ENCODE measurements around the gene SMYD1. TPM values are rescaled to one million over a fixed set of nuclear protein-coding genes. Genes with fewer than 3 reads are reported as not detected.

Gene SMYD1
- total and polyA plus RNA-seq, 2 donors (not counting 3 experiments of a cell fraction or from before 2014, with no cell fraction given) = not detected

GRCh38 chr2:88137833-88138232 is 70.2 kb downstream of the SMYD1 start:
- H3K27ac ChIP-seq (ENCODE audit: insufficient read depth, low read depth, low read length) = no peak overlapping the region
- H3K36me3 ChIP-seq (ENCODE audit: control insufficient read depth in 2 of 2, extremely low read depth in 1 of 2, insufficient read depth in 2 of 2, low read length in 2 of 2) = no peaks in the 10 kb centered on the region
- H3K9ac ChIP-seq (replicated peaks; ENCODE audit: extremely low read depth, insufficient read depth, low read length) = no peak overlapping the region
- POLR2A ChIA-PET = no interaction called here
- no peak overlapping the region for H3K4me2 ChIP-seq (ENCODE audit: insufficient read depth, low read length)
- FAIRE-seq (no peak), DNase-seq (ENCODE audit: low read depth, low spot score) (no peak)
- intact Hi-C loops (cut with micrococcal nuclease) = no loop called here
- dilution Hi-C loops (cut with MboI; ENCODE audit: extremely low pct_ligation_motif_present, low sequenced_read_pairs) = no loop called here
- no peaks in the 10 kb centered on the region for H3K9me3 ChIP-seq (replicated peaks; ENCODE audit: control insufficient read depth, insufficient read depth, low read length)
- no peak overlapping the region for H2AFZ ChIP-seq (ENCODE audit: low read depth, low read length)
- CTCF ChIA-PET = interaction anchor here (1.2 kb wide), 1 partner anchor 22 kb away, joined by 3 read pairs; no protein-coding TSS in a partner anchor
- H3K4me1 ChIP-seq (ENCODE audit: control insufficient read depth, extremely low read depth, insufficient read depth, low read length) = no peaks in the 10 kb centered on the region
- H3K4me3 ChIP-seq (replicated peaks in 1 of 3; ENCODE audit: insufficient read depth in 1 of 3, low read depth in 1 of 3, low read length in 3 of 3) = no peak overlapping the region
- H3K79me2 ChIP-seq (ENCODE audit: control insufficient read depth, insufficient read depth, low read length) = no peaks in the 10 kb centered on the region
- H3K27me3 ChIP-seq (ENCODE audit: control insufficient read depth in 2 of 2, insufficient read depth in 2 of 2, low read length in 2 of 2) = no peaks in the 10 kb centered on the region
- H3K9me1 ChIP-seq (replicated peaks; ENCODE audit: control insufficient read depth, extremely low read depth, insufficient read depth, low read length) = no peaks in the 10 kb centered on the region
- no TSS peak for BruUV-seq (replicated peaks)
- H4K20me1 ChIP-seq (replicated peaks; ENCODE audit: control insufficient read depth, extremely low read depth, insufficient read depth, low read length) = no peaks in the 10 kb centered on the region
- no peak for TF ChIP-seq MYC (IDR thresholded peaks at IDR 0.05; ENCODE audit: low read depth, low read length)
- no peak for TF ChIP-seq GATA2 (IDR thresholded peaks at IDR 0.05; ENCODE audit: insufficient read depth, insufficient read length, low read depth, low read length)
- no peak for TF ChIP-seq CTCF (IDR thresholded peaks at IDR 0.05; ENCODE audit: extremely low read depth in 1 of 2, insufficient read depth in 1 of 2, low read depth in 1 of 2, low read length in 2 of 2)
- no peak for TF ChIP-seq POLR2AphosphoS5 (IDR thresholded peaks at IDR 0.05; ENCODE audit: insufficient read depth, low read depth, low read length)
- TF ChIP-seq EZH2 (IDR thresholded peaks at IDR 0.05; ENCODE audit: borderline replicate concordance, low read depth, low read length, severe bottlenecking) = no peak
- no peak for TF ChIP-seq JUN (IDR thresholded peaks at IDR 0.05; ENCODE audit: borderline replicate concordance, insufficient read depth, insufficient read length, low read depth)
- TF ChIP-seq MAX (IDR thresholded peaks at IDR 0.05; ENCODE audit: insufficient read depth, insufficient read length) = no peak
- no peak for TF ChIP-seq POLR2A (IDR thresholded peaks at IDR 0.05; ENCODE audit: low read depth, low read length)
- TF ChIP-seq FOS (IDR thresholded peaks at IDR 0.05; ENCODE audit: borderline replicate concordance, insufficient read depth, low read length) = no peak
